ENCODE measurements around the gene CRISPLD2.

The CRISPLD2 gene

DNA sequence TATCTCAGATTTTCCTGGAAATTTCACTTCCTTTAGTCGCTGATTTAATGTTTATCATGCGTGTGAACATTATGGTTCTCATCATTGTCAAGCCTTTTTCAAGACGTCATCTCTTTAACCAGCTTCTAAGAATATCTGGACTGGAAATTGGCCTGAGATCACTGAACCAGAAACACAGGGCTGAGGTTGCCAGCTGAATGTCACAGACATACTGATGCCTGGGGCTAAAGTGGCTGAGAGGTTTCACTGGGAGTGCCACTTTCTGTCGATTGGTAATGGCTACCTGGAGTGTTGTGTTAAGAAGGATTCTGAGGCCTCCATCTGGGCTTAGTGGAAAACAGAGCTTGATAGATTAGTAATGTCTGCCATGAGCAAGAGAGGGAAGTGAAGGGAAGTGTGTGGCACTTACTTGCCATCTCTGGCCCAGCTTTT, 54.2 kb downstream of the CRISPLD2 start:
- TF ChIP-seq, protein P1, sequence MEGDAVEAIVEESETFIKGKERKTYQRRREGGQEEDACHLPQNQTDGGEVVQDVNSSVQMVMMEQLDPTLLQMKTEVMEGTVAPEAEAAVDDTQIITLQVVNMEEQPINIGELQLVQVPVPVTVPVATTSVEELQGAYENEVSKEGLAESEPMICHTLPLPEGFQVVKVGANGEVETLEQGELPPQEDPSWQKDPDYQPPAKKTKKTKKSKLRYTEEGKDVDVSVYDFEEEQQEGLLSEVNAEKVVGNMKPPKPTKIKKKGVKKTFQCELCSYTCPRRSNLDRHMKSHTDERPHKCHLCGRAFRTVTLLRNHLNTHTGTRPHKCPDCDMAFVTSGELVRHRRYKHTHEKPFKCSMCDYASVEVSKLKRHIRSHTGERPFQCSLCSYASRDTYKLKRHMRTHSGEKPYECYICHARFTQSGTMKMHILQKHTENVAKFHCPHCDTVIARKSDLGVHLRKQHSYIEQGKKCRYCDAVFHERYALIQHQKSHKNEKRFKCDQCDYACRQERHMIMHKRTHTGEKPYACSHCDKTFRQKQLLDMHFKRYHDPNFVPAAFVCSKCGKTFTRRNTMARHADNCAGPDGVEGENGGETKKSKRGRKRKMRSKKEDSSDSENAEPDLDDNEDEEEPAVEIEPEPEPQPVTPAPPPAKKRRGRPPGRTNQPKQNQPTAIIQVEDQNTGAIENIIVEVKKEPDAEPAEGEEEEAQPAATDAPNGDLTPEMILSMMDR (IDR thresholded peaks at IDR 0.05) = no peak
- Histone ChIP-seq H3K27me3 (no peaks in the 10 kb centered on the region), H3K4me3 (no peak overlapping the region), H3K27ac (no peak overlapping the region), H3K4me1 (no peaks in the 10 kb centered on the region), H3K9me3 (no peaks in the 10 kb centered on the region), H3K36me3 (peaks cover 0 to 21% (median 11%) of the 10 kb centered on the region in 3 donors)
- DNase-seq = no peak
- intact Hi-C loops (cut with DNase I; ENCODE audit: low total_unique reads) = no loop called here

DNA sequence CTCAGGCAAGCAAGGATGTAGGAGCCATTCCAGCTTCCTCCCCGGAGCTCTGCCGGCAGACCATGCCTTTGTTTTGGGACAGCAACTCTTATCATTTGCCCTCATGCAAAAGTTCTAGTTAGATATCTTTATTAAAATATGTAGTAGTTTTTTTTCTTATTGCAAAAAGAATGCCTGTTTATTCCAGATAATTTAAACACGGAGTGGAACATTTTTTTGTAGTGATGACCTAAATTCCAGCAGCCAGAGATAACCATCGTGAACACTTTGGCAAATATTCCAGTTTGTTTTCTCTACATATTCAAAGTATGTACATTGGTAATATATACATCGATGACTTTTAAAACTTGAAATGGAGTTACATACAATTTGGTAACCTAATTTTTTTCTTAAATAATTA, 54.8 kb downstream of the CRISPLD2 start:
- TF ChIP-seq, protein P1 (IDR thresholded peaks at IDR 0.05) = no peak
- Histone ChIP-seq H3K36me3 (peaks cover 0 to 19% (median 11%) of the 10 kb centered on the region in 3 donors), H3K27me3 (no peaks in the 10 kb centered on the region), H3K9me3 (no peaks in the 10 kb centered on the region), H3K4me1 (no peaks in the 10 kb centered on the region), H3K4me3 (no peak overlapping the region), H3K27ac (no peak overlapping the region)
- intact Hi-C loops (cut with DNase I; ENCODE audit: low total_unique reads) = no loop called here
- DNase-seq = no peak

DNA sequence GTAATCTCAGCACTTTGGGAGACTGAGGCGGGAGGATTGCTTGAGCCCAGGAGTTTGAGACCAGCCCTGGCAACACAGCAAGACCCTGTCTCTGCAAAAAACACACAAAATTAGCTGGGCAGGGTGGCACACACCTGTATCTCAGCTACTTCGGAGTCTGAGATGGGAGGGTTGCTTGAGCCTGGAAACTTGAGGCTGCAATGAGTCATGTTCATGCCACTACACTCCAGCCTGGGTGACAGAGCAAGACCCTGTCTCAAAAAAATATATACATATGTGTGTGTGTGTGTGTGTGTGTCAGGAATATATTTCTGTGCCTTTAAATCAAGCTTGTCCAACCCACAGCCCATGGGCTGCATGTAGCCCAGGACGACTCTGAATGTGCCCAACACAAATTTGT, 55.2 kb downstream of the CRISPLD2 start:
- peaks cover 0 to 23% (median 11%) of the 10 kb centered on the region in 3 donors for H3K36me3 ChIP-seq
- no peaks in the 10 kb centered on the region for H3K4me1 ChIP-seq
- TF ChIP-seq, protein P1 (IDR thresholded peaks at IDR 0.05) = no peak
- no peaks in the 10 kb centered on the region for H3K9me3 ChIP-seq
- intact Hi-C loops (cut with DNase I; ENCODE audit: low total_unique reads) = no loop called here
- no peak overlapping the region for H3K27ac ChIP-seq
- H3K4me3 ChIP-seq = no peak overlapping the region
- DNase-seq = no peak
- H3K27me3 ChIP-seq = no peaks in the 10 kb centered on the region

DNA sequence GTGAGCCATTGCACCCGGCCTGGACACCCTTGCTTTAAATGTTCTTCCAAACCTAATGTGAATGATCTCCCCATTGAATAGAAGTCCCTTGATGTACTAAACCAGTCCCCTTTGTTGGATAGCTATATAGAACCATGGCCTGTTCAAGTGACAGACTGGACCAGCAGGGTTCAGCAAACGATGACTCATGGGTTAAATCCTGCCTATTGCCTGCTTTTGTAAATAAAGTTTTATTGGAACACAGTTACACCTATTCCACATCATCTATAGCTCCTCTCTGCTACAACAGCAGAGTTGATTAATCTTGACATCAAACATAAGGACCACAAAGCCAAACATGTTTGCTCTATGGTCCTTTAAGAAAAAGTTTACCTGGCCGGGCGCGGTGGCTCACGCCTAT, 56.1 kb downstream of the CRISPLD2 start:
- peaks cover 0 to 29% (median 11%) of the 10 kb centered on the region in 3 donors for H3K36me3 ChIP-seq
- intact Hi-C loops (cut with DNase I; ENCODE audit: low total_unique reads) = no loop called here
- no peak for DNase-seq

DNA sequence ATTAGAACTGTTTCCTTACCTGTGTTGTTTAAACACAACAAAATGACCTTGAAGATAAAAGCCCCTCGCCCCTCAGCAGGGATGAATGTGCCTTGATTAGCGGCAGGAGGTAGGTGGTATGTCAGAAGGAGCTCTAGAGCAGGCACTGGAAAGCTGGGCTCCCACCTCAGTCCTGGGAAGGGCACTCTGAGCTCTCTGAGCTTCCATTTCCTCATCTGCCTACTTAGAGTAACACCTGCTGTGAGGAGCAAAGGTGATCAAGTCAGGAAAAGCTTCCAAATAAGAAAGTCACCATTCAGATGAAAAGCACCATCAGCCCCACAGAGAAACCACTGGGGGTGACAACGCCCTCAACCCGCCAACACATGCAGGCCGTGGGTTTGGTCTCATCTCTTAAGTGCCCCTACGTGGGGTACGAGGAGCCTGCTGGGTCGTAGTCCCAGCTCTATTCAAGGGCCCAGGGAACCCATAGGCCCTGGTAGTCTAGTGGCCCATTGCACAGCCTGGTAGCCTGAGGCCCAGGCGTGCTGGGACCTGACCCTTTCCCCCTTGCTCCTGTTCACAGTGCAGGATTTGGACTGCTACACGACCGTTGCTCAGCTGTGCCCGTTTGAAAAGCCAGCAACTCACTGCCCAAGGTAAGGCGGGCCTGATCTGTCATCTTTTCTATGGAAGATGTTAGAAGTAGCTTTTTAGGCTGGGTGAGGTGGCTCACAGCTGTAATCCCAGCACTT, 57.3 kb downstream of the CRISPLD2 start:
- no peak for DNase-seq
- TF ChIP-seq, protein P1 (IDR thresholded peaks at IDR 0.05) = no peak
- H3K4me1 ChIP-seq = no peaks in the 10 kb centered on the region
- peaks cover 0 to 37% (median 11%) of the 10 kb centered on the region in 3 donors for H3K36me3 ChIP-seq
- no peaks in the 10 kb centered on the region for H3K27me3 ChIP-seq
- no peaks in the 10 kb centered on the region for H3K9me3 ChIP-seq
- no peak overlapping the region for H3K27ac ChIP-seq
- H3K4me3 ChIP-seq = no peak overlapping the region
- intact Hi-C loops (cut with DNase I; ENCODE audit: low total_unique reads) = no loop called here

More for the DNA sequence above, 56.1 kb downstream of the CRISPLD2 start:
- no peak overlapping the region for H3K27ac ChIP-seq
- H3K4me1 ChIP-seq = no peaks in the 10 kb centered on the region
- no peak overlapping the region for H3K4me3 ChIP-seq
- TF ChIP-seq, protein P1 (IDR thresholded peaks at IDR 0.05) = no peak
- H3K9me3 ChIP-seq = no peaks in the 10 kb centered on the region
- no peaks in the 10 kb centered on the region for H3K27me3 ChIP-seq
